HG03521 (cell line): ENCODE results near the gene LGI4.

Source experiments
- ATAC-seq: cut with Tn5 transposase; IDR thresholded peaks from one replicate; pipeline ENCODE4 v1.9.1; 2021; ENCODE audit warnings: mild to moderate bottlenecking, moderate library complexity; ENCODE audit not compliant: unreplicated experiment

Gene LGI4

GRCh38 chr19:35124098-35125060, 10.5 kb downstream of the LGI4 start:
- peak; percentile 84 for ATAC-seq

GRCh38 chr19:35123573-35123972, 11.3 kb downstream of the LGI4 start:
- ATAC-seq: no peak

GRCh38 chr19:35122687-35123551, 11.9 kb downstream of the LGI4 start:
- no peak for ATAC-seq

GRCh38 chr19:35120898-35121297, 14.0 kb downstream of the LGI4 start:
- no peak for ATAC-seq

GRCh38 chr19:35120492-35120891, 14.4 kb downstream of the LGI4 start:
- no peak for ATAC-seq

- no peak for ATAC-seq
Observed at GRCh38 chr19:35119578-35120155, 15.2 kb downstream of the LGI4 start.

GRCh38 chr19:35119091-35119490, 15.8 kb downstream of the LGI4 start:
- ATAC-seq: no peak

GRCh38 chr19:35118268-35119020, 16.4 kb downstream of the LGI4 start:
- no peak for ATAC-seq

- no peak for ATAC-seq
Observed at GRCh38 chr19:35117799-35118198, 17.1 kb downstream of the LGI4 start.

GRCh38 chr19:35117116-35117515, 17.7 kb downstream of the LGI4 start:
- ATAC-seq: no peak

GRCh38 chr19:35116072-35116801, 18.6 kb downstream of the LGI4 start:
- ATAC-seq: no peak

- no peak for ATAC-seq
Observed at GRCh38 chr19:35115177-35115951, 19.5 kb downstream of the LGI4 start, which contains the start of gene FXYD3. TSS of gene FXYD3 (plus strand) at chr19:35115823. CDS start at chr19:35119377, 3,554 bp downstream.

- no peak for ATAC-seq
Observed at GRCh38 chr19:35114353-35115176, 20.3 kb downstream of the LGI4 start.

GRCh38 chr19:35112995-35113688, 21.7 kb downstream of the LGI4 start:
- no peak for ATAC-seq

- no peak for ATAC-seq
Observed at GRCh38 chr19:35110974-35111373, 23.9 kb downstream of the LGI4 start.

GRCh38 chr19:35109395-35110112, 25.3 kb downstream of the LGI4 start:
- ATAC-seq: no peak

GRCh38 chr19:35108730-35109129, 26.1 kb downstream of the LGI4 start:
- ATAC-seq: no peak
